ENCODE measurements around the gene THBS1. TPM values are rescaled to one million over a fixed set of nuclear protein-coding genes. Genes with fewer than 3 reads are reported as not detected.

The THBS1 gene
- total RNA-seq, 1 experiment from 2014 or later, result 499 TPM

GRCh38 chr15:39580117-39580484 lies 778 bp upstream of the THBS1 start:
- peak; percentile 91 to 99 for DNase-seq (ENCODE audit: low read depth in 1 of 2, low spot score in 2 of 2)
- peaks cover 51% of the 10 kb centered on the region for H3K4me1 ChIP-seq (replicated peaks)
- H3K9me3 ChIP-seq (replicated peaks), result no peaks in the 10 kb centered on the region
- H3K4me3 ChIP-seq, result peak overlapping the region; percentile 65
- H3K36me3 ChIP-seq, result peaks cover 41% of the 10 kb centered on the region
- H3K27me3 ChIP-seq (replicated peaks), result no peaks in the 10 kb centered on the region
- H3K27ac ChIP-seq, result peak overlapping the region; percentile 90

DNA sequence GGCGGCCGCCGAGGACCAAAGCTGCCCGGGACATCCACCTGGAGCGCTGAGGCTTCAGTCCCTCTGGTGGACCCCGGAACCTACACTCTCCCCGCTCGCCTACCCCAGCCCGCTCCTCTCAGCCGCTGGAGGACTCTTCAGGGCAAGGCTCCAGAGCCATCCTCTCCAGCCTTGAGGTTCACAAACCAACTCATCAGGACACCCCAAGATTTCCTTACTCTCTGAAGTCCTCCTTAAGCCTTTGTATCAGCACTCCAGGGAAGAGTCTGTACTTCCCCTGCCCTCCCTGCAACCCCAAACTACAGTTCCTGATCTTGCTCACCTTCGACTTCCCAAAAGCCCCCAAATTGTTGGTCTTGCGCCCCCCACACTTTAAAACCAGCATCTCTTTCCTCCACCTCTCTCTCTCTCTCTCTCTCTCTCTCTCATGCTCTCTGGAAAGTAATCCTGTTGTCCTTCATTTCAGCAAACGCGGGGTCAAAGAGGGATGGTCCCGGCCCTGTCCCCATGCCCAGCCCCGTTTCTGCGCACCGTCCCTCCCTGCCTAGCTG lies 438 bp downstream of the THBS1 start:
- peaks cover 63% of the 10 kb centered on the region for H3K4me1 ChIP-seq (replicated peaks)
- H3K36me3 ChIP-seq, result peaks cover 53% of the 10 kb centered on the region

DNA sequence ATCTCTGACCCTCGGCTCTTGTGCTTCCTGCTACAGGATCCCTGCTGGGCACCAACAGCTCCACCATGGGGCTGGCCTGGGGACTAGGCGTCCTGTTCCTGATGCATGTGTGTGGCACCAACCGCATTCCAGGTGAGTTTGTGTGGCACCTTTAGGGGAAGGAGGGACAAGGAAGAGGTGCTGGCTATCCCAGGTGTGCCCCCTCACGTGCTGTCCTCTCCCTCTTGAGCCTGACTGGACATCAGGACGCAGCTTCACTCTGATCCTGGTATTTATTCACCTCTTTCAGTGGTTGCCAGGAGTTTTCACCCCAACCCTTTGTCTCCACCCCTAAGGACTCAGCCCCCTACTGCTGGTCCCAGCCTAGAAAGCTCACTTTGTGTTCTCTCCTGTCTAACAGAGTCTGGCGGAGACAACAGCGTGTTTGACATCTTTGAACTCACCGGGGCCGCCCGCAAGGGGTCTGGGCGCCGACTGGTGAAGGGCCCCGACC lies 960 bp downstream of the THBS1 start:
- H3K27me3 ChIP-seq (replicated peaks), result no peaks in the 10 kb centered on the region
- H3K27ac ChIP-seq, result no peak overlapping the region
- peak; percentile 59 to 62 for DNase-seq (ENCODE audit: low read depth in 1 of 2, low spot score in 2 of 2)
- 0 out of 2 replicates have a peak, but pooled peaks cover 3% of the 10 kb centered on the region for H3K9me3 ChIP-seq (replicated peaks)
- peaks cover 58% of the 10 kb centered on the region for H3K36me3 ChIP-seq
- H3K4me3 ChIP-seq, result peak overlapping the region; percentile 65
- H3K4me1 ChIP-seq (replicated peaks), result peaks cover 68% of the 10 kb centered on the region

More for the DNA sequence above, 438 bp downstream of the THBS1 start:
- H3K9me3 ChIP-seq (replicated peaks), result 0 out of 2 replicates have a peak, but pooled peaks cover 3% of the 10 kb centered on the region
- DNase-seq (ENCODE audit: low read depth in 1 of 2, low spot score in 2 of 2), result peak in 1 of 2 experiments; percentile 57
- no peaks in the 10 kb centered on the region for H3K27me3 ChIP-seq (replicated peaks)
- H3K4me3 ChIP-seq, result peak overlapping the region; percentile 65
- H3K27ac ChIP-seq, result peak overlapping the region; percentile 90

DNA sequence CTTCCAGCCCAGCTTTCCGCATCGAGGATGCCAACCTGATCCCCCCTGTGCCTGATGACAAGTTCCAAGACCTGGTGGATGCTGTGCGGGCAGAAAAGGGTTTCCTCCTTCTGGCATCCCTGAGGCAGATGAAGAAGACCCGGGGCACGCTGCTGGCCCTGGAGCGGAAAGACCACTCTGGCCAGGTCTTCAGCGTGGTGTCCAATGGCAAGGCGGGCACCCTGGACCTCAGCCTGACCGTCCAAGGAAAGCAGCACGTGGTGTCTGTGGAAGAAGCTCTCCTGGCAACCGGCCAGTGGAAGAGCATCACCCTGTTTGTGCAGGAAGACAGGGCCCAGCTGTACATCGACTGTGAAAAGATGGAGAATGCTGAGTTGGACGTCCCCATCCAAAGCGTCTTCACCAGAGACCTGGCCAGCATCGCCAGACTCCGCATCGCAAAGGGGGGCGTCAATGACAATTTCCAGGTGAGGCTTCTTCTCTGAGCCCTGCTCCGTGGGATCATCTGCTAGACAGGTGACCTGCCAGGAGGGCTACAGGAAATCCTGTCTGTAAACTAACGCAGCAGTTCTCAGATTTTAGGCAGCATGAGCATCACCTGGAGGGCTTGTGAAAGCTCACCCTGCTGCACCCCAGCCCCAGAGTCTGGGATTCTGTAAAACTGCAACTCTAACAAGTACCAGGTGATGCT lies 1.6 kb downstream of the THBS1 start:
- Histone ChIP-seq H3K27ac (no peak overlapping the region), H3K36me3 (peaks cover 64% of the 10 kb centered on the region), H3K4me1 (replicated peaks) (peaks cover 70% of the 10 kb centered on the region), H3K27me3 (replicated peaks) (no peaks in the 10 kb centered on the region), H3K9me3 (replicated peaks) (0 out of 2 replicates have a peak, but pooled peaks cover 3% of the 10 kb centered on the region), H3K4me3 (peak overlapping the region; percentile 65)
- DNase-seq (ENCODE audit: low read depth in 1 of 2, low spot score in 2 of 2), result peak; percentile 41 to 56

GRCh38 chr15:39582977-39583595 lies 2.2 kb downstream of the THBS1 start:
- Histone ChIP-seq H3K36me3 (peaks cover 71% of the 10 kb centered on the region), H3K4me1 (replicated peaks) (peaks cover 76% of the 10 kb centered on the region), H3K27me3 (replicated peaks) (no peaks in the 10 kb centered on the region), H3K4me3 (peak overlapping the region; percentile 65), H3K27ac (no peak overlapping the region), H3K9me3 (replicated peaks) (0 out of 2 replicates have a peak, but pooled peaks cover 3% of the 10 kb centered on the region)
- peak in 1 of 2 experiments; percentile 34 for DNase-seq (ENCODE audit: low read depth in 1 of 2, low spot score in 2 of 2)

GRCh38 chr15:39583596-39584265 lies 2.9 kb downstream of the THBS1 start:
- 0 out of 2 replicates have a peak, but pooled peaks cover 3% of the 10 kb centered on the region for H3K9me3 ChIP-seq (replicated peaks)
- H3K27me3 ChIP-seq (replicated peaks), result no peaks in the 10 kb centered on the region
- peaks cover 77% of the 10 kb centered on the region for H3K36me3 ChIP-seq
- H3K4me1 ChIP-seq (replicated peaks), result peaks cover 70% of the 10 kb centered on the region
- peak; percentile 23 to 54 for DNase-seq (ENCODE audit: low read depth in 1 of 2, low spot score in 2 of 2)
- H3K4me3 ChIP-seq, result peak overlapping the region; percentile 65
- H3K27ac ChIP-seq, result no peak overlapping the region

DNA sequence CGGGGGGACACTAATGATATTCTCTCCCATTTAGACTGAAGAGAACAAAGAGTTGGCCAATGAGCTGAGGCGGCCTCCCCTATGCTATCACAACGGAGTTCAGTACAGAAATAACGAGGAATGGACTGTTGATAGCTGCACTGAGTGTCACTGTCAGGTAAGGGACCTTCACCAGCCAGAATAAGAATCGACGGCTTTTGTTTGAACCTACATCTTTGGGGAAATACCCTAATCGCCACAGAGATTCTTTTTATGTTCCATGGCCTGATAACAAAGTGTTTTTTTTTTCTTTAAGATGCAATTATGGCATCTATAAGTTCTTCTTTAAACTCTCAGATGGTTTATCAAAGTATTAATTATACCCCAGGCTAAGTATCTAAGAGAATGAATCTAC lies 3.4 kb downstream of the THBS1 start:
- Histone ChIP-seq H3K4me3 (no peak overlapping the region; the same call in 1 of the 2 replicates), H3K36me3 (peaks cover 83% of the 10 kb centered on the region), H3K4me1 (replicated peaks) (peaks cover 65% of the 10 kb centered on the region), H3K27me3 (replicated peaks) (no peaks in the 10 kb centered on the region), H3K27ac (no peak overlapping the region), H3K9me3 (replicated peaks) (0 out of 2 replicates have a peak, but pooled peaks cover 3% of the 10 kb centered on the region)
- no peak for DNase-seq (ENCODE audit: low read depth in 1 of 2, low spot score in 2 of 2)

DNA sequence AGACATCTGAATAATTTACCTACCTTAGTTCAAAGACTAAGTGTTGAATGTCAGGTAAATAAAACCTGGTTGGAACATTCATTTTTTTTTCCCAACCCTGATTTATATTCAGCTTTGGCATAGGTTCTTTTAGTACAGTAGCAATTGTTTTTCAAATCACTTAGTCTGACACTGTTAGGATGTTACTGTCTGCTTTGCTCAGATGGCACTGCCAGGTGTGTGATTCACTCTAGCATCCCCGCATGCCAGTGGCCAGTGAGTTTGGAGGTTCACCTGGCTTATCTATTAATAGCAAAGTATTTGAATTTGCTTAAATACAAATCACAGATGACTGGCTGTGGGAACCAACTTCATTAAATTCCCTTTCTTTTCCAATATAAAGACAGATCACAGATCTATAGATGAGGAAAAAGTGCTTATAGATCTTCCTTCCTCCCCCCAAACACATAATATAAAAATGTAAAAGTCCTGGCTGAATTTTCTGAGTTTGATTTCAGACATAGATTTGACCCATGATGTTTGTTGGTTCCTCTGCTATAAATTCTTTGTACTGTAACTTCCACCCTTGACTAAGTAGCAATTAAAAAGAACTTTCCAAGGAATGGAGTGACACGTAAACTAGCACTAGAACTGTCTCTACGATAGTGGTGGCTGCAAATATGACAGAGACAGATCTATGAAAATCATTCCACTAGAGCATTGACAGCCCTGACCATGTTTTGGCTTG lies 3.9 kb downstream of the THBS1 start:
- Histone ChIP-seq H3K36me3 (peaks cover 88% of the 10 kb centered on the region), H3K4me1 (replicated peaks) (peaks cover 59% of the 10 kb centered on the region), H3K4me3 (no peak overlapping the region), H3K27me3 (replicated peaks) (no peaks in the 10 kb centered on the region), H3K9me3 (replicated peaks) (0 out of 2 replicates have a peak, but pooled peaks cover 3% of the 10 kb centered on the region), H3K27ac (no peak overlapping the region)
- no peak for DNase-seq (ENCODE audit: low read depth in 1 of 2, low spot score in 2 of 2)

GRCh38 chr15:39585389-39585841 lies 4.5 kb downstream of the THBS1 start:
- no peaks in the 10 kb centered on the region for H3K27me3 ChIP-seq (replicated peaks)
- DNase-seq (ENCODE audit: low read depth in 1 of 2, low spot score in 2 of 2), result peak in 1 of 2 experiments; percentile 8
- H3K36me3 ChIP-seq, result peaks cover 94% of the 10 kb centered on the region
- H3K4me1 ChIP-seq (replicated peaks), result peaks cover 55% of the 10 kb centered on the region
- no peak overlapping the region for H3K27ac ChIP-seq
- 0 out of 2 replicates have a peak, but pooled peaks cover 3% of the 10 kb centered on the region for H3K9me3 ChIP-seq (replicated peaks)
- H3K4me3 ChIP-seq, result no peak overlapping the region

DNA sequence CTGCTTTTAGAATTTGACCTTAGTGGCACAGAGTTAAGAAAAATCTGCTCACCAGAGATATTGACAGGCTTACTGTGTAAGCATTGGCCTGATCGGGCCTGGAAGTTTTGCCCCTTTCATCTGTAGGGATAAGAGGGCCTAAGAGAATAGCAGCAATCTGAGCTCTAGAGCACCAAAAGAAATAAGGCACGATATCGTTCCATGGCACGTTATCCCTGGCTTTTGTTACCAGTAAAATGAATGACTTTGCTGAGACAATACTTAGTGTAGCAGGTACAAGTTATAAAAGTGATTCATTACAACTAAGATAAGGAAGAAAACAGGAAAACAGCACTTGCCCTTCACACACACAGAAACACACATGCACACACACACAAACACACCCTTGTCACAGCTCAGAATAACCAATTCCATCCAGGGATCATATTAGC lies 5.0 kb downstream of the THBS1 start:
- H3K4me1 ChIP-seq (replicated peaks), result peaks cover 53% of the 10 kb centered on the region
- H3K27me3 ChIP-seq (replicated peaks), result no peaks in the 10 kb centered on the region
- H3K36me3 ChIP-seq, result peaks cover 99% of the 10 kb centered on the region
- 0 out of 2 replicates have a peak overlapping the region, but pooled peaks have one; percentile 9 for H3K27ac ChIP-seq
- peak in 1 of 2 experiments; percentile 9 for DNase-seq (ENCODE audit: low read depth in 1 of 2, low spot score in 2 of 2)
- H3K9me3 ChIP-seq (replicated peaks), result 0 out of 2 replicates have a peak, but pooled peaks cover 3% of the 10 kb centered on the region
- H3K4me3 ChIP-seq, result no peak overlapping the region

DNA sequence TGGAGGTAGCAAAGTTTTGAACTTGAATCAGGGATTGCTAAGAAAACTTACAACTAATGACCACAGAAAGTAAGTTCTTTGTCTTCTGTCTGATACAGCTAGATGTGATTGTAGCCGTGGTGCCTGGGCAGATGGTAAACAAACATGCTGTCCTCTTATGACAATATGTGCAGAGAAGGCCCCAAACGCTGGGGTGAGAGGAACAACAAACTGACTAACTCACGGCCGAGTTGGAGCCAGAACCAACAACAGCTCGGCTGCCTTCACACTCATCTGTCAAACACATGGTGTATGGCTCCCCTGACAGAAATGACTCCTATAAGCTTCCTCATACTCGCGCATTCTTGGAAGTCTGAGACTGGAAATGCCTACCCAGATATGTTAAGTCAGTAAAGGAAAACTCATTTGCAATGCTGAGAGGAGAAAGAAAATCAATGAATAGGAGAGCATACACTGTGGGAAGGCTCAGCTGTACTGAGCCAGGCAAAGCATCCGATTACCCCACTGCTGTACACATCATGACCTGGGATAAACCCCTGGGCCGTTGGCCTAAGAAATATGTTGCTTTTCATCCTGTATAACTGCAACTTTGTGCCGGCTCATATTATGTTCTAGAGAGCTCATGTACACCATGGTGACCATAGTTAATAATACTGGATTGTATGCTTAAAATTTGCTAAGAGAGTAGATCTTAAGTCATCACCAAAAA lies 5.7 kb downstream of the THBS1 start:
- Histone ChIP-seq H3K4me1 (replicated peaks) (peaks cover 60% of the 10 kb centered on the region), H3K27ac (0 out of 2 replicates have a peak overlapping the region, but pooled peaks have one; percentile 9), H3K36me3 (peaks cover 99% of the 10 kb centered on the region), H3K9me3 (replicated peaks) (0 out of 2 replicates have a peak, but pooled peaks cover 3% of the 10 kb centered on the region), H3K27me3 (replicated peaks) (no peaks in the 10 kb centered on the region), H3K4me3 (no peak overlapping the region)
- DNase-seq (ENCODE audit: low read depth in 1 of 2, low spot score in 2 of 2), result peak; percentile 28 to 61

GRCh38 chr15:39587096-39587721 lies 6.3 kb downstream of the THBS1 start:
- peak in 1 of 2 experiments; percentile 6 for DNase-seq (ENCODE audit: low read depth in 1 of 2, low spot score in 2 of 2)
- Histone ChIP-seq H3K9me3 (replicated peaks) (0 out of 2 replicates have a peak, but pooled peaks cover 3% of the 10 kb centered on the region), H3K4me1 (replicated peaks) (peaks cover 57% of the 10 kb centered on the region), H3K36me3 (peaks cover 99% of the 10 kb centered on the region), H3K27ac (no peak overlapping the region), H3K4me3 (no peak overlapping the region), H3K27me3 (replicated peaks) (no peaks in the 10 kb centered on the region)

All from SJSA1 (cell line).